Glutamatergic neuron (in vitro differentiated cells): ENCODE results near the gene CDH8. TPM values are rescaled to one million over a fixed set of nuclear protein-coding genes. Genes with fewer than 3 reads are reported as not detected.
A peak's percentile ranks its signal among the peaks of the same experiment; 100 is the strongest.

Experiments
- DNase-seq: peaks from one replicate; pipeline ENCODE4 v3.0.0; 2022
- H3K27ac Mint-ChIP-seq: one replicate; pipeline ENCODE4 v1.8.0; 2020; ENCODE audit warnings: mild to moderate bottlenecking, mixed read lengths, inconsistent platforms; ENCODE audit not compliant: unreplicated experiment
- H3K27me3 Mint-ChIP-seq: one replicate; pipeline ENCODE4 v1.8.0; 2020; ENCODE audit warnings: mild to moderate bottlenecking, moderate library complexity, mixed read lengths, inconsistent platforms; ENCODE audit not compliant: unreplicated experiment
- H3K36me3 Mint-ChIP-seq: one replicate; pipeline ENCODE4 v1.8.0; 2020; ENCODE audit warnings: mild to moderate bottlenecking, mixed read lengths, inconsistent platforms; ENCODE audit not compliant: unreplicated experiment
- H3K4me1 Mint-ChIP-seq: one replicate; pipeline ENCODE4 v1.8.0; 2020; ENCODE audit warnings: mild to moderate bottlenecking, low read depth, mixed read lengths, inconsistent platforms; ENCODE audit not compliant: unreplicated experiment
- H3K4me3 Mint-ChIP-seq: one replicate; pipeline ENCODE4 v1.8.0; 2020; ENCODE audit warnings: mild to moderate bottlenecking, mixed read lengths, inconsistent platforms; ENCODE audit not compliant: unreplicated experiment
- H3K9me3 Mint-ChIP-seq: one replicate; pipeline ENCODE4 v1.8.0; 2020; ENCODE audit warnings: mild to moderate bottlenecking, moderate library complexity, mixed read lengths, inconsistent platforms; ENCODE audit not compliant: unreplicated experiment
- CTCF ChIP-seq: fragments of 200-600 bp; sonication (generic); IDR thresholded peaks from one replicate; pipeline ENCODE4 v1.5.0; 2021; ENCODE audit not compliant: partially characterized antibody, unreplicated experiment
- total RNA-seq: library from RNA; stranded (reverse); fragmentation: NEBNext Ultra II Directional; extraction: Animal tissue kit (Norgen Biotek cat#: 25700); gene quantifications from one replicate; pipeline ENCODE4 v1.2.1, GENCODE V29; 2021; ENCODE audit not compliant: unreplicated experiment

Gene CDH8
- total RNA-seq, 1 donor from 2014 or later: 5.5 TPM

- DNase-seq: no peak
- Mint-ChIP-seq H3K4me1 (peaks cover 6% of the 10 kb centered on the region), H3K9me3 (peaks cover 4% of the 10 kb centered on the region), H3K36me3 (no peaks in the 10 kb centered on the region), H3K27ac (peak overlapping the region; percentile 66), H3K27me3 (peaks cover 12% of the 10 kb centered on the region), H3K4me3 (peak overlapping the region; percentile 95)
- no peak for TF ChIP-seq CTCF
These were observed 1.8 kb downstream of the CDH8 start for GRCh38 chr16:62034231-62035114.

- DNase-seq: no peak
- Mint-ChIP-seq H3K9me3 (peaks cover 4% of the 10 kb centered on the region), H3K27ac (no peak overlapping the region), H3K27me3 (peaks cover 12% of the 10 kb centered on the region), H3K4me1 (peaks cover 6% of the 10 kb centered on the region), H3K4me3 (no peak overlapping the region), H3K36me3 (no peaks in the 10 kb centered on the region)
- TF ChIP-seq CTCF: no peak
These were observed 3.2 kb downstream of the CDH8 start for GRCh38 chr16:62033065-62033464.

GRCh38 chr16:62029947-62030346 is 6.3 kb downstream of the CDH8 start:
- H3K27me3 Mint-ChIP-seq: peaks cover 6% of the 10 kb centered on the region
- DNase-seq: no peak
- peaks cover 6% of the 10 kb centered on the region for H3K4me1 Mint-ChIP-seq
- peaks cover 2% of the 10 kb centered on the region for H3K9me3 Mint-ChIP-seq
- TF ChIP-seq CTCF: no peak
- H3K4me3 Mint-ChIP-seq: no peak overlapping the region
- H3K27ac Mint-ChIP-seq: no peak overlapping the region
- no peaks in the 10 kb centered on the region for H3K36me3 Mint-ChIP-seq

GRCh38 chr16:62022688-62023087 is 13.6 kb downstream of the CDH8 start:
- Mint-ChIP-seq H3K4me3 (no peak overlapping the region), H3K27ac (no peak overlapping the region), H3K4me1 (no peaks in the 10 kb centered on the region), H3K36me3 (no peaks in the 10 kb centered on the region), H3K9me3 (no peaks in the 10 kb centered on the region), H3K27me3 (no peaks in the 10 kb centered on the region)
- no peak for DNase-seq
- no peak for TF ChIP-seq CTCF

- Mint-ChIP-seq H3K36me3 (no peaks in the 10 kb centered on the region), H3K27me3 (no peaks in the 10 kb centered on the region), H3K4me3 (no peak overlapping the region), H3K4me1 (no peaks in the 10 kb centered on the region), H3K9me3 (no peaks in the 10 kb centered on the region), H3K27ac (no peak overlapping the region)
- DNase-seq: no peak
- no peak for TF ChIP-seq CTCF
These were observed 15.1 kb downstream of the CDH8 start for GRCh38 chr16:62021161-62021581.
